MM.1S (cell line): Measurements from ENCODE around the gene GPS1.

Experiments used
- DNase-seq: peaks from one replicate; pipeline ENCODE4 v3.0.0-alpha.2; 2015
- H2AFZ ChIP-seq: fragments of 300-600 bp; sonication (generic); 2 replicates; pipeline ENCODE4 v1.6.0; 2016; ENCODE audit warnings: antibody characterized with exemption, low read length
- H3F3A ChIP-seq: fragments of 300-600 bp; sonication (generic); 2 replicates; pipeline ENCODE4 v1.6.1; 2016; ENCODE audit warnings: mild to moderate bottlenecking, antibody characterized with exemption, low read length, moderate library complexity, mixed read lengths; ENCODE audit not compliant: insufficient read depth
- H3K27ac ChIP-seq: fragments of 300-600 bp; sonication (generic); 2 replicates; pipeline ENCODE4 v1.5.1; 2016; ENCODE audit warnings: mild to moderate bottlenecking, low read length
- H3K27me3 ChIP-seq: fragments of 300-600 bp; sonication (generic); replicated peaks from 2 replicates; pipeline ENCODE4 v1.6.0; 2016; ENCODE audit warnings: low read length; ENCODE audit not compliant: insufficient read depth
- H3K36me3 ChIP-seq: fragments of 300-600 bp; sonication (generic); replicated peaks from 2 replicates; pipeline ENCODE4 v1.6.1; 2016; ENCODE audit warnings: mild to moderate bottlenecking, low read length, mixed read lengths; ENCODE audit not compliant: insufficient read depth
- H3K4me1 ChIP-seq: fragments of 300-600 bp; sonication (generic); 2 replicates; pipeline ENCODE4 v1.6.1; 2016; ENCODE audit warnings: low read length, mixed read lengths
- H3K4me2 ChIP-seq: fragments of 300-600 bp; sonication (generic); 2 replicates; pipeline ENCODE4 v1.6.0; 2016; ENCODE audit warnings: low read depth, low read length
- H3K4me3 ChIP-seq: fragments of 300-600 bp; sonication (generic); 2 replicates; pipeline ENCODE4 v1.5.1; 2016; ENCODE audit warnings: low read length, mixed read lengths
- H3K79me2 ChIP-seq: fragments of 300-600 bp; sonication (generic); 2 replicates; pipeline ENCODE4 v1.6.1; 2016; ENCODE audit warnings: mixed run types, low read length, mixed read lengths
- H3K9ac ChIP-seq: fragments of 300-600 bp; sonication (generic); 2 replicates; pipeline ENCODE4 v1.6.1; 2016; ENCODE audit warnings: low read length, mixed read lengths
- H3K9me2 ChIP-seq: fragments of 300-600 bp; sonication (generic); replicated peaks from 2 replicates; pipeline ENCODE4 v1.6.1; 2016; ENCODE audit warnings: mild to moderate bottlenecking, low read length, mixed read lengths; ENCODE audit not compliant: insufficient read depth
- H3K9me3 ChIP-seq: fragments of 300-600 bp; sonication (generic); replicated peaks from 2 replicates; pipeline ENCODE4 v1.6.1; 2016; ENCODE audit warnings: mild to moderate bottlenecking, low read length, mixed read lengths; ENCODE audit not compliant: insufficient read depth
- H4K20me1 ChIP-seq: fragments of 300-600 bp; sonication (generic); 2 replicates; pipeline ENCODE4 v1.6.1; 2016; ENCODE audit warnings: mild to moderate bottlenecking, low read length, moderate library complexity, mixed read lengths; ENCODE audit not compliant: insufficient read depth
- EZH2 ChIP-seq: fragments of 300-600 bp; sonication (generic); optimal IDR thresholded peaks from 2 replicates; pipeline ENCODE3; 2017; ENCODE audit warnings: low read depth, mild to moderate bottlenecking, antibody characterized with exemption, low read length, mixed read lengths
- EZH2phosphoT487 ChIP-seq: fragments of 300-600 bp; sonication (generic); IDR thresholded peaks from 2 replicates; pipeline ENCODE4 v1.6.1; 2018; ENCODE audit warnings: antibody characterized with exemption, low read length
- TF ChIP-seq, protein P1 (sequence below): fragments of 300-600 bp; sonication (generic); IDR thresholded peaks from 2 replicates; pipeline ENCODE4 v1.5.1; 2016; ENCODE audit warnings: antibody characterized with exemption, low read length, mixed read lengths

Gene GPS1

DNA sequence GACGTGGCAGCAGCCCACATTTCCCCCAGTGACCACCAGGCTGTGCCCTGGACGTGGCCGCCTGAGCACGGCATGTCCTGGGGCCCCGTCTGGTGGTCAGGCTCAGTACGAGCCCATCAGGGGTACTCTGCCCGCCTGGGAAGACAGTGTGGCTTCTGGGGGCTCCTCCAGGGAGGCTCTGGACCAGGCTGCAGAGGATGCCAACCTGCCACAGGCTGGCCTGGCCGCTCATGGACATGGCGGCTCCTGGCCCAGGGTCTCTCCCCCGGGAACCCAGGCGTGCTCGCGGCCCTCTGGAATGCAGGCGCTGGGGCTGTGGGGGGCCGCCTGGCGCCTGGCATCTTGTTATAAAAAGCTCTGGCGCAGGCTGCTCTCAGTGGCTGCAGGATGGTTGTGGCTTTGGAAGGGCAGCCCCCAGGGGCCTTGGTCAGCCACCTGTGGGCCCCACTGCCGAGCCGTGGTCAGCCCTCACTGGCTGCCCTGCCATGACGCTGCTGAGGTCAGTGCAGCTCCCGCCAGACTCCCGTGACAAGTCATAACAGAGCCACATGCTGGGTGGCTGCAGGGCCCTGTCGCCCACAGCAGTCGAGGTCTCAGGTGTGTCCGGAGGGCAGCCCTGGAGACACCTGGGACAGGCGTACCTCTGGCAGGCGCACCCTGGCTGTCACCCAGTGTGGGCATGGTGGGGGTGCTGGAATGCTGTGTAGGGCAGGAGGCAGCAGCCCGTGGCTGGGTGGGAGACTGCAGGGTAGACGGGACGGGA is 44.0 kb upstream of the GPS1 start:
- no peaks in the 10 kb centered on the region for H3K4me1 ChIP-seq

GRCh38 chr17:82008258-82008940 is 43.3 kb upstream of the GPS1 start:
- no peaks in the 10 kb centered on the region for H4K20me1 ChIP-seq
- no peak for TF ChIP-seq EZH2
- TF ChIP-seq, protein P1, sequence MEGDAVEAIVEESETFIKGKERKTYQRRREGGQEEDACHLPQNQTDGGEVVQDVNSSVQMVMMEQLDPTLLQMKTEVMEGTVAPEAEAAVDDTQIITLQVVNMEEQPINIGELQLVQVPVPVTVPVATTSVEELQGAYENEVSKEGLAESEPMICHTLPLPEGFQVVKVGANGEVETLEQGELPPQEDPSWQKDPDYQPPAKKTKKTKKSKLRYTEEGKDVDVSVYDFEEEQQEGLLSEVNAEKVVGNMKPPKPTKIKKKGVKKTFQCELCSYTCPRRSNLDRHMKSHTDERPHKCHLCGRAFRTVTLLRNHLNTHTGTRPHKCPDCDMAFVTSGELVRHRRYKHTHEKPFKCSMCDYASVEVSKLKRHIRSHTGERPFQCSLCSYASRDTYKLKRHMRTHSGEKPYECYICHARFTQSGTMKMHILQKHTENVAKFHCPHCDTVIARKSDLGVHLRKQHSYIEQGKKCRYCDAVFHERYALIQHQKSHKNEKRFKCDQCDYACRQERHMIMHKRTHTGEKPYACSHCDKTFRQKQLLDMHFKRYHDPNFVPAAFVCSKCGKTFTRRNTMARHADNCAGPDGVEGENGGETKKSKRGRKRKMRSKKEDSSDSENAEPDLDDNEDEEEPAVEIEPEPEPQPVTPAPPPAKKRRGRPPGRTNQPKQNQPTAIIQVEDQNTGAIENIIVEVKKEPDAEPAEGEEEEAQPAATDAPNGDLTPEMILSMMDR = no peak
- TF ChIP-seq EZH2phosphoT487 = no peak
- no peak overlapping the region for H3K4me3 ChIP-seq
- no peak overlapping the region for H2AFZ ChIP-seq
- no peaks in the 10 kb centered on the region for H3K27me3 ChIP-seq
- no peak overlapping the region for H3K27ac ChIP-seq
- H3K9me2 ChIP-seq = no peaks in the 10 kb centered on the region
- no peaks in the 10 kb centered on the region for H3K9me3 ChIP-seq
- no peaks in the 10 kb centered on the region for H3K36me3 ChIP-seq
- H3K9ac ChIP-seq = no peak overlapping the region
- DNase-seq = no peak
- no peak overlapping the region for H3K4me2 ChIP-seq
- H3F3A ChIP-seq = no peaks in the 10 kb centered on the region
- H3K79me2 ChIP-seq = no peaks in the 10 kb centered on the region
- no peaks in the 10 kb centered on the region for H3K4me1 ChIP-seq

More for the DNA sequence above, 44.0 kb upstream of the GPS1 start:
- DNase-seq = no peak
- no peaks in the 10 kb centered on the region for H3K9me3 ChIP-seq
- H3K27me3 ChIP-seq = no peaks in the 10 kb centered on the region
- no peaks in the 10 kb centered on the region for H3K79me2 ChIP-seq
- no peak overlapping the region for H2AFZ ChIP-seq
- no peak overlapping the region for H3K4me3 ChIP-seq
- H3K4me2 ChIP-seq = no peak overlapping the region
- no peak overlapping the region for H3K27ac ChIP-seq
- H4K20me1 ChIP-seq = no peaks in the 10 kb centered on the region
- H3F3A ChIP-seq = no peaks in the 10 kb centered on the region
- TF ChIP-seq EZH2 = no peak
- TF ChIP-seq EZH2phosphoT487 = no peak
- TF ChIP-seq, protein P1 = no peak
- H3K9me2 ChIP-seq = no peaks in the 10 kb centered on the region
- no peak overlapping the region for H3K9ac ChIP-seq
- no peaks in the 10 kb centered on the region for H3K36me3 ChIP-seq

DNA sequence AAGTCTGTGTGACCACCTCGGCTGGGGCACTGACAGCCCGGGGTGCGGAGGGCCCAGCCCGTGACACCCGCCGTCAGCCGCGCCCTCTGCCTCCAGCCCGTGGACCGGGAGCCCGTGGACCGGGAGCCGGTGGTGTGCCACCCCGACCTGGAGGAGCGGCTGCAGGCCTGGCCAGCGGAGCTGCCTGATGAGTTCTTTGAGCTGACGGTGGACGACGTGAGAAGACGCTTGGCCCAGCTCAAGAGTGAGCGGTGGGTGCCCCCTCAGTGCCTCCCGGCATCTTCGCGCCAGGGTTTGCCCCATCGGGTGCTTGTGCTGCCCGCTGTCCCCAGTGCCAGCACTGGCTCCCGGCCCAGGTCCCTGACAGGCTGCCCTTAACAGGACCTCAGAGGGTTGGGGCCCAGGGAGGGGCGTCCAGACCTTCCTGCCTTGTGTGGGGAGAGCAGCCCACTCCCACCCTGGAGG is 42.7 kb upstream of the GPS1 start:
- H3K4me3 ChIP-seq = no peak overlapping the region
- H4K20me1 ChIP-seq = no peaks in the 10 kb centered on the region
- DNase-seq = no peak
- no peak overlapping the region for H3K9ac ChIP-seq
- no peaks in the 10 kb centered on the region for H3F3A ChIP-seq
- H3K36me3 ChIP-seq = no peaks in the 10 kb centered on the region
- TF ChIP-seq EZH2 = no peak
- TF ChIP-seq EZH2phosphoT487 = no peak
- no peaks in the 10 kb centered on the region for H3K27me3 ChIP-seq
- H3K79me2 ChIP-seq = no peaks in the 10 kb centered on the region
- no peak overlapping the region for H3K27ac ChIP-seq
- no peak overlapping the region for H3K4me2 ChIP-seq
- H3K4me1 ChIP-seq = no peaks in the 10 kb centered on the region
- no peak overlapping the region for H2AFZ ChIP-seq
- no peaks in the 10 kb centered on the region for H3K9me3 ChIP-seq
- H3K9me2 ChIP-seq = no peaks in the 10 kb centered on the region
